K562 (cell line): ENCODE measurements around the gene DIP2B. TPM values are rescaled to one million over a fixed set of nuclear protein-coding genes. Genes with fewer than 3 reads are reported as not detected.

ENCODE experiments used
- CBX1 ChIP-seq: sonication (generic); IDR thresholded peaks from 2 replicates; pipeline ENCODE4 v1.6.1; 2016; ENCODE audit warnings: antibody characterized with exemption, low read depth, mild to moderate bottlenecking
- CHD1 ChIP-seq: fragments of 200-600 bp; sonication (generic); IDR thresholded peaks from one replicate; pipeline ENCODE4 v1.6.1; 2012; ENCODE audit warnings: mild to moderate bottlenecking, moderate library complexity, low read length, inconsistent platforms
- CREB1 ChIP-seq, 2 experiments: sonication (generic) in 1 of 2; formaldehyde crosslinking in 1 of 2; IDR thresholded peaks; 2 replicates each; pipeline versions ENCODE4 v1.6.1 to v1.8.0; 2012 to 2022; ENCODE audit warnings: inconsistent platforms in 1 of 2, mild to moderate bottlenecking in 1 of 2, missing genetic modification reagents in 1 of 2, moderate library complexity in 1 of 2
- CREM ChIP-seq: IDR thresholded peaks from 2 replicates; pipeline ENCODE4 v1.6.1; 2014; ENCODE audit warnings: antibody characterized with exemption, low read depth
- GABPB1 ChIP-seq: sonication (generic); formaldehyde crosslinking; IDR thresholded peaks from 2 replicates; pipeline ENCODE4 v1.8.0; 2022; ENCODE audit warnings: mild to moderate bottlenecking, missing genetic modification reagents
- IRF2 ChIP-seq: sonication (generic); formaldehyde crosslinking; IDR thresholded peaks from 2 replicates; pipeline ENCODE4 v1.8.1; 2022; ENCODE audit warnings: mild to moderate bottlenecking, missing genetic modification reagents
- KDM4B ChIP-seq, 2 experiments: fragments of 450-650 bp in 1 of 2; sonication (generic) in 1 of 2; IDR thresholded peaks; 2 replicates each; pipeline ENCODE4 v1.6.1; 2016 to 2017; ENCODE audit warnings: borderline replicate concordance in 2 of 2, antibody characterized with exemption in 1 of 2, low read depth in 1 of 2, mild to moderate bottlenecking in 1 of 2
- KDM5B ChIP-seq: fragments of 200-600 bp; sonication (generic); IDR thresholded peaks from 2 replicates; pipeline ENCODE4 v1.6.1; 2012; ENCODE audit warnings: low read depth, mild to moderate bottlenecking, moderate library complexity, low read length, control low read depth, inconsistent platforms; ENCODE audit not compliant: insufficient replicate concordance
- MED1 ChIP-seq: sonication (generic); formaldehyde crosslinking; IDR thresholded peaks from 2 replicates; pipeline ENCODE4 v1.8.1; 2023; ENCODE audit warnings: missing genetic modification reagents, borderline replicate concordance
- NCOR1 ChIP-seq: fragments of 450-650 bp; IDR thresholded peaks from 2 replicates; pipeline ENCODE4 v1.6.1; 2016; ENCODE audit warnings: mild to moderate bottlenecking, moderate library complexity
- PCBP2 ChIP-seq: fragments of 200-400 bp; formaldehyde crosslinking; IDR thresholded peaks from 2 replicates; pipeline ENCODE4 v1.6.1; 2018; ENCODE audit warnings: low read length, low read depth, mild to moderate bottlenecking, moderate library complexity; ENCODE audit not compliant: poor library complexity, severe bottlenecking
- PYGO2 ChIP-seq: fragments of 450-650 bp; IDR thresholded peaks from 2 replicates; pipeline ENCODE4 v1.6.1; 2016; ENCODE audit warnings: mild to moderate bottlenecking, missing genetic modification characterization, moderate library complexity, missing compliant biosample characterization
- RBM34 ChIP-seq: fragments of 200-400 bp; formaldehyde crosslinking; IDR thresholded peaks from 2 replicates; pipeline ENCODE4 v1.6.1; 2018; ENCODE audit warnings: low read length, borderline replicate concordance; ENCODE audit not compliant: insufficient read depth
- SIN3B ChIP-seq: fragments of 450-650 bp; IDR thresholded peaks from 2 replicates; pipeline ENCODE4 v1.6.1; 2017; ENCODE audit warnings: low read depth, mild to moderate bottlenecking, moderate library complexity
- STAG1 ChIP-seq: sonication (generic); formaldehyde crosslinking; IDR thresholded peaks from 2 replicates; pipeline ENCODE4 v1.5.0; 2020; ENCODE audit warnings: missing genetic modification reagents, borderline replicate concordance
- TAF1 ChIP-seq: IDR thresholded peaks from 2 replicates; pipeline ENCODE4 v1.6.1; 2011; ENCODE audit warnings: mild to moderate bottlenecking, low read length, moderate library complexity; ENCODE audit not compliant: insufficient read depth, control insufficient read depth, severe bottlenecking; ENCODE audit errors: extremely low read depth
- TARDBP ChIP-seq: fragments of 450-650 bp; IDR thresholded peaks from 2 replicates; pipeline ENCODE4 v1.6.1; 2016
- TFAP4 ChIP-seq: sonication (generic); formaldehyde crosslinking; IDR thresholded peaks from 2 replicates; pipeline ENCODE4 v1.8.0; 2022; ENCODE audit warnings: missing genetic modification reagents, mild to moderate bottlenecking, moderate library complexity, borderline replicate concordance
- ZNF277 ChIP-seq: fragments of 250-450 bp; sonication (Bioruptor Pico); IDR thresholded peaks from 2 replicates; pipeline ENCODE4 v1.8.0; 2022; ENCODE audit warnings: inconsistent platforms, mild to moderate bottlenecking, moderate library complexity, borderline replicate concordance
- ZNF644 ChIP-seq: fragments of 200-800 bp; sonication (Bioruptor generic); IDR thresholded peaks from 2 replicates; pipeline ENCODE4 v1.6.1; 2016; ENCODE audit warnings: low read depth, missing genetic modification characterization, missing compliant biosample characterization
- polyA plus RNA-seq, 8 experiments: library from polyadenylated mRNA; depleted of rRNA in 4 of 8; stranded (reverse) in 5 of 8; unstranded in 3 of 8; fragments of >200 nt; fragmentation: Nextera tagmentation in 2 of 8; fragmentation: Illumina TruSeq in 1 of 8; extraction: Ambion mirVana in 2 of 8; extraction: Trizol in 1 of 8; gene quantifications; 2 replicates each; pipeline versions ENCODE4 v1.2.1 to v1.2.3, GENCODE V29; 2011 to 2014; ENCODE audit warnings: inconsistent platforms in 1 of 8, missing spikeins in 1 of 8
- total RNA-seq, 7 experiments: library from RNA; depleted of rRNA in 6 of 7; stranded (reverse); fragments of >200 nt in 6 of 7; fragmentation: Illumina TruSeq in 2 of 7; extraction: Trizol in 2 of 7; gene quantifications; 2 replicates each; pipeline versions ENCODE4 v1.2.1 to v1.2.3, GENCODE V29; 2011 to 2021; ENCODE audit warnings: low replicate concordance in 1 of 7
- TF ChIP-seq, protein P1 (sequence below): fragments of 250-450 bp; sonication (Bioruptor Pico); IDR thresholded peaks from 2 replicates; pipeline ENCODE4 v1.4.0; 2020; ENCODE audit warnings: mild to moderate bottlenecking
- TF ChIP-seq, protein P2 (sequence below): sonication (generic); formaldehyde crosslinking; IDR thresholded peaks from 2 replicates; pipeline ENCODE4 v1.8.1; 2023; ENCODE audit warnings: mild to moderate bottlenecking, missing genetic modification reagents

Gene DIP2B
- total and polyA plus RNA-seq, 9 of the 15 experiments (the other 6 are each of a cell fraction or from before 2014, with no cell fraction given): 4.6 to 26.1 (median 18.8) TPM

DNA sequence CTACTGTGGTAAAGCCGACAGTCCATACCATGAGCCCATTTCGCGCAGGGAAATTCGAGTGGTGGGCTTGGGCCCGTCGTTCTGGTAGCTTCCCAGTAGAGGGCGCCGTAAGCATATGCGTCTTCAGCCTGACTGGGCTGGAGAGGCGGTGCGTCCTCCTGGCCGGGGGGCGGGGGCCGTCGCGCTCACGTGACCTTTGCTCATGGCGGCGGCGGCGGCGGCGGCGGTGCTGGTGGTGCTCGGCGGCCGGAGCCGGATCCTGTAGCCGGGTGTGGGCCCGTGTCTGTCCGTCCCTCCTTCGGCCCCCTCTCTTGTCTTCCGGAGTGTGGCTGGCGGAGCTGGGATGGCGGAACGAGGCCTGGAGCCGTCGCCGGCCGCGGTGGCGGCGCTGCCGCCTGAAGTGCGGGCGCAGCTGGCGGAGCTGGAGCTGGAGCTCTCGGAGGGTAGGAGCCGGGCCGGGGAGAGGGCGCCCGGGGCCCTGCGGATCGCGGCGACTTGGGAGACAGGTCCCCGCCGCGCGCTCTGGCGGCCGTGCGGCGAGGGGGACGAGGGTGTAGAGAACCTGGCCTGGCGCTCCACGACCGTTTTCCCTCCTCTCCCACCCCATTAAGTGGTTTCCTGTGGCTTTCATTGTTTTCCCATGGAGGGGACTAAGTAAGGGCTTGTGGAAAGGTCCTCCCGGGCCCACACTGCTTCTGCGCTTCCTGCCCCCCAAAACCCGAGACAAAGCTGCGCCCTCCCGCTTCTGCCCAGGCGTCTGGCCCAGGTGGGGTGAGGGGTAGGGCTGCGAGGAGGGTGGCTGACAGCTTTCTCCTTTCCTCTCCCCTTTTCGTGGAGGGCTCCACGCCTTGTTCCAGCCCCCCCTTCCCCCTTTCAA, at the start of gene DIP2B (continued):
- TF ChIP-seq TFAP4 (CRISPR knock-in tag) (peak; percentile 76), CHD1 (peak; percentile 79), CREB1 (IDR thresholded peaks at IDR 0.05) (peak; percentile 36; the same call in 1 of the 2 replicates), CREB1 (CRISPR knock-in tag; IDR thresholded peaks at IDR 0.05) (peak; percentile 65), KDM4B (IDR thresholded peaks at IDR 0.05; ENCODE audit: borderline replicate concordance in 2 of 2, low read depth in 1 of 2) (0 out of 4 replicates have a peak, but pooled peaks of 1 of the 2 experiments have one; percentile 72), STAG1 (peak; percentile 89; the same call in 1 of the 2 replicates), GABPB1 (CRISPR knock-in tag) (peak; percentile 79), PCBP2 (no peak), TAF1 (peak; percentile 88), MED1 (CRISPR knock-in tag) (0 out of 2 replicates have a peak, but pooled peaks have one; percentile 22), IRF2 (CRISPR knock-in tag) (no peak), SIN3B (peak; percentile 79), TARDBP (0 out of 2 replicates have a peak, but pooled peaks have one; percentile 29), CBX1 (peak; percentile 61; the same call in 1 of the 2 replicates), ZNF644 (tag) (no peak), PYGO2 (tag) (no peak), ZNF277 (CRISPR knock-in tag) (no peak), CREM (peak; percentile 81), NCOR1 (no peak), KDM5B (peak; percentile 50), RBM34 (no peak)
- TF ChIP-seq, protein P1, sequence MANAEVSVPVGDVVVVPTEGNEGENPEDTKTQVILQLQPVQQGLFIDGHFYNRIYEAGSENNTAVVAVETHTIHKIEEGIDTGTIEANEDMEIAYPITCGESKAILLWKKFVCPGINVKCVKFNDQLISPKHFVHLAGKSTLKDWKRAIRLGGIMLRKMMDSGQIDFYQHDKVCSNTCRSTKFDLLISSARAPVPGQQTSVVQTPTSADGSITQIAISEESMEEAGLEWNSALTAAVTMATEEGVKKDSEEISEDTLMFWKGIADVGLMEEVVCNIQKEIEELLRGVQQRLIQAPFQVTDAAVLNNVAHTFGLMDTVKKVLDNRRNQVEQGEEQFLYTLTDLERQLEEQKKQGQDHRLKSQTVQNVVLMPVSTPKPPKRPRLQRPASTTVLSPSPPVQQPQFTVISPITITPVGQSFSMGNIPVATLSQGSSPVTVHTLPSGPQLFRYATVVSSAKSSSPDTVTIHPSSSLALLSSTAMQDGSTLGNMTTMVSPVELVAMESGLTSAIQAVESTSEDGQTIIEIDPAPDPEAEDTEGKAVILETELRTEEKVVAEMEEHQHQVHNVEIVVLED (CRISPR knock-in tag): peak; percentile 49
- TF ChIP-seq, protein P2, sequence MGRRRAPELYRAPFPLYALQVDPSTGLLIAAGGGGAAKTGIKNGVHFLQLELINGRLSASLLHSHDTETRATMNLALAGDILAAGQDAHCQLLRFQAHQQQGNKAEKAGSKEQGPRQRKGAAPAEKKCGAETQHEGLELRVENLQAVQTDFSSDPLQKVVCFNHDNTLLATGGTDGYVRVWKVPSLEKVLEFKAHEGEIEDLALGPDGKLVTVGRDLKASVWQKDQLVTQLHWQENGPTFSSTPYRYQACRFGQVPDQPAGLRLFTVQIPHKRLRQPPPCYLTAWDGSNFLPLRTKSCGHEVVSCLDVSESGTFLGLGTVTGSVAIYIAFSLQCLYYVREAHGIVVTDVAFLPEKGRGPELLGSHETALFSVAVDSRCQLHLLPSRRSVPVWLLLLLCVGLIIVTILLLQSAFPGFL (CRISPR knock-in tag): no peak
